Loucy (cell line): ENCODE measurements around the gene CDH15.

Experiments used
- EZH2phosphoT487 ChIP-seq: fragments of 200-600 bp; IDR thresholded peaks from 2 replicates; pipeline ENCODE4 v1.6.1; 2018; ENCODE audit warnings: antibody characterized with exemption, mild to moderate bottlenecking, moderate library complexity, borderline replicate concordance
- TF ChIP-seq, protein P1 (sequence below): fragments of 200-600 bp; sonication (generic); conservative IDR thresholded peaks from 2 replicates; pipeline ENCODE4 v1.5.1; 2014; ENCODE audit warnings: mild to moderate bottlenecking, antibody characterized with exemption, low read length

DNA sequence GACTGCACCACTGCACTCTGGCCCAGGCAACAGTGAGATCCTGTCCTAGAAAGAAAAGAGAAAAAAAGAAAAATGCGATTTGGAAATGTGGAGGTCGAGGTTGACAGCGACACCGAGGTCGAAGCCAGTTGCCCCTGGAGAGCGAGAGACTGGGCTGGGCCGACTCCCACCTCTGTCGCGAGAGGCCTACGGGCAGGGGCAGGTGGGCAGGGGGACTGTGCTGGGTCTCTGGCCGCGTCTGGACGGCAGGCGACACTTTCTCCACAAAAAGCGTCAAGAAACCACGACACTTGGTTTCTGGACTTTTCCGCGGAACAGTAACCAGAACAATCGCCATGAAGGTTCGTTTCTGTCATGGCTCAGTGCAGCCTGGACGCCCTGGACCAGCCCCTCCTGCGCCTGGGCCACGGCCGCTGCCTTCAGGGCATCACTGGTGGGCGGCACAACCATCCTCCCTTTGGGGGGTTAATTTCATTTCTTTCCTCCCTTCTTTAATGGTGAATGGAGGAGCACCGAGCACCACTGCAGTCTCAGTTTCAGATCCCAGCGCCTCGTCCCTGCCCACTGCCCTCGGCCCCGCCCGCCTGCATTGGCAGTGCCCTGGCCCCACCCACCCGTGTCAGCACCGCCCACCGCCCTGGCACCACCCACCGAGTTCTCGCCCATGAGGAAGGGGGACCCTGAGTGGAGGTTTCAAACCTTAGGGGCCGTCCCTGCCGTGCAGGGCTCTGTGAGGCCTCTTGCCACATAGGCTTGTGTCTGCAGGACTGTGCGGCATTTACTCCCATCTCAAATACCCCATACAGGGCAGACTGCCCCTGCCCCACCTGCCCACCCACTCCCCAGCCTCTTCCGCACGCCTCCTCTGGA is 18.5 kb upstream of the CDH15 start:
- TF ChIP-seq, protein P1, sequence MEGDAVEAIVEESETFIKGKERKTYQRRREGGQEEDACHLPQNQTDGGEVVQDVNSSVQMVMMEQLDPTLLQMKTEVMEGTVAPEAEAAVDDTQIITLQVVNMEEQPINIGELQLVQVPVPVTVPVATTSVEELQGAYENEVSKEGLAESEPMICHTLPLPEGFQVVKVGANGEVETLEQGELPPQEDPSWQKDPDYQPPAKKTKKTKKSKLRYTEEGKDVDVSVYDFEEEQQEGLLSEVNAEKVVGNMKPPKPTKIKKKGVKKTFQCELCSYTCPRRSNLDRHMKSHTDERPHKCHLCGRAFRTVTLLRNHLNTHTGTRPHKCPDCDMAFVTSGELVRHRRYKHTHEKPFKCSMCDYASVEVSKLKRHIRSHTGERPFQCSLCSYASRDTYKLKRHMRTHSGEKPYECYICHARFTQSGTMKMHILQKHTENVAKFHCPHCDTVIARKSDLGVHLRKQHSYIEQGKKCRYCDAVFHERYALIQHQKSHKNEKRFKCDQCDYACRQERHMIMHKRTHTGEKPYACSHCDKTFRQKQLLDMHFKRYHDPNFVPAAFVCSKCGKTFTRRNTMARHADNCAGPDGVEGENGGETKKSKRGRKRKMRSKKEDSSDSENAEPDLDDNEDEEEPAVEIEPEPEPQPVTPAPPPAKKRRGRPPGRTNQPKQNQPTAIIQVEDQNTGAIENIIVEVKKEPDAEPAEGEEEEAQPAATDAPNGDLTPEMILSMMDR: no peak
- TF ChIP-seq EZH2phosphoT487: no peak
